ENCODE measurements around the gene NIP7. TPM values are rescaled to one million over a fixed set of nuclear protein-coding genes. Genes with fewer than 3 reads are reported as not detected.
A peak's percentile ranks its signal among the peaks of the same experiment; 100 is the strongest.

The NIP7 gene
- total and polyA plus RNA-seq, 9 of the 15 experiments (the other 6 are each of a cell fraction or from before 2014, with no cell fraction given), result 28.9 to 85.5 (median 72.5) TPM

GRCh38 chr16:69339289-69340094 lies at the start of gene NIP7, which contains the start of gene COG8 (continued):
- TF ChIP-seq ZNF277 (CRISPR knock-in tag; IDR thresholded peaks at IDR 0.05; ENCODE audit: borderline replicate concordance) (no peak), WHSC1 (IDR thresholded peaks at IDR 0.05; ENCODE audit: low read length) (no peak), FOXK1 (CRISPR knock-in tag; IDR thresholded peaks at IDR 0.05; ENCODE audit: borderline replicate concordance) (peak; percentile 72; the same call in 1 of the 2 replicates), SRSF1 (IDR thresholded peaks at IDR 0.05; ENCODE audit: low read depth, low read length) (no peak), ZKSCAN3 (CRISPR knock-in tag; IDR thresholded peaks at IDR 0.05) (no peak), MAFK (IDR thresholded peaks at IDR 0.05; ENCODE audit: low read length) (0 out of 2 replicates have a peak, but pooled peaks have one; percentile 3), PTRF (tag; IDR thresholded peaks at IDR 0.05) (no peak), ZBTB11 (CRISPR knock-in tag; IDR thresholded peaks at IDR 0.05) (peak; percentile 84 to 96 (median 96); a peak in 5 of 6 replicates), SRSF3 (IDR thresholded peaks at IDR 0.05; ENCODE audit: insufficient read depth, low read length) (no peak), HMGN3 (IDR thresholded peaks at IDR 0.05; ENCODE audit: borderline replicate concordance, extremely low read depth, insufficient read length, low read depth, low read length) (peak; percentile 16), E2F8 (IDR thresholded peaks at IDR 0.05; ENCODE audit: low read depth, partially characterized antibody) (peak; percentile 93), ZNF707 (CRISPR knock-in tag; conservative IDR thresholded peaks at IDR 0.05) (no peak), TEAD2 (tag; IDR thresholded peaks at IDR 0.05) (no peak), ZBTB12 (CRISPR knock-in tag; IDR thresholded peaks at IDR 0.05) (peak; percentile 53; the same call in 1 of the 2 replicates), CHD1 (IDR thresholded peaks at IDR 0.05; ENCODE audit: low read length) (peak; percentile 33), MTA1 (IDR thresholded peaks at IDR 0.05; ENCODE audit: borderline replicate concordance) (no peak), ZNF174 (CRISPR knock-in tag; IDR thresholded peaks at IDR 0.05) (no peak), CC2D1A (IDR thresholded peaks at IDR 0.05) (peak; percentile 98), NR2F6 (CRISPR knock-in tag; IDR thresholded peaks at IDR 0.05) (no peak)

Measured in K562 (cell line).